HepG2 (cell line): ENCODE measurements around the gene STK10. TPM values are rescaled to one million over a fixed set of nuclear protein-coding genes. Genes with fewer than 3 reads are reported as not detected.

Experiments used
- ELF1 ChIP-seq: sonication (generic); formaldehyde crosslinking; IDR thresholded peaks from 2 replicates; pipeline ENCODE4 v1.4.0; 2020; ENCODE audit warnings: missing genetic modification reagents
- FOSL2 ChIP-seq: sonication (generic); formaldehyde crosslinking; IDR thresholded peaks from 2 replicates; pipeline ENCODE4 v1.4.0; 2020; ENCODE audit warnings: missing genetic modification reagents
- FOXP4 ChIP-seq: sonication (generic); formaldehyde crosslinking; IDR thresholded peaks from 2 replicates; pipeline ENCODE4 v1.4.0; 2020; ENCODE audit warnings: missing genetic modification reagents
- HDAC1 ChIP-seq: sonication (generic); formaldehyde crosslinking; IDR thresholded peaks from 2 replicates; pipeline ENCODE4 v1.5.1; 2020; ENCODE audit warnings: mild to moderate bottlenecking, missing genetic modification reagents
- HIC2 ChIP-seq: sonication (generic); formaldehyde crosslinking; IDR thresholded peaks from 2 replicates; pipeline ENCODE4 v1.9.0; 2022; ENCODE audit warnings: low read depth, missing genetic modification reagents
- HNRNPUL1 ChIP-seq: fragments of 200-400 bp; formaldehyde crosslinking; IDR thresholded peaks from 2 replicates; pipeline ENCODE4 v1.6.1; 2017; ENCODE audit warnings: low read depth, mild to moderate bottlenecking, low read length, moderate library complexity
- MNT ChIP-seq: fragments of 450-650 bp; IDR thresholded peaks from 2 replicates; pipeline ENCODE4 v1.6.1; 2016
- NR2F2 ChIP-seq: IDR thresholded peaks from 2 replicates; pipeline ENCODE4 v1.6.1; 2012; ENCODE audit warnings: low read depth, inconsistent platforms, borderline replicate concordance
- PCBP1 ChIP-seq: fragments of 200-400 bp; formaldehyde crosslinking; IDR thresholded peaks from 2 replicates; pipeline ENCODE4 v1.6.1; 2017; ENCODE audit warnings: mild to moderate bottlenecking, low read depth, low read length, borderline replicate concordance
- POLR2AphosphoS2 ChIP-seq: IDR thresholded peaks from 2 replicates; pipeline ENCODE4 v1.6.1; 2011; ENCODE audit warnings: low read depth, low read length, improper control_type of control experiment
- PREB ChIP-seq: sonication (generic); formaldehyde crosslinking; IDR thresholded peaks from 2 replicates; pipeline ENCODE4 v1.4.0; 2020; ENCODE audit warnings: missing genetic modification reagents
- REXO4 ChIP-seq: sonication (generic); formaldehyde crosslinking; IDR thresholded peaks from 2 replicates; pipeline ENCODE4 v1.8.0; 2022; ENCODE audit warnings: missing genetic modification reagents, mild to moderate bottlenecking, borderline replicate concordance
- TCF7 ChIP-seq: sonication (generic); IDR thresholded peaks from 2 replicates; pipeline ENCODE4 v1.6.1; 2016; ENCODE audit warnings: antibody characterized with exemption, low read depth
- ZFP1 ChIP-seq: IDR thresholded peaks from 2 replicates; pipeline ENCODE4 v1.6.1; 2016
- ZNF329 ChIP-seq: sonication (generic); formaldehyde crosslinking; IDR thresholded peaks from 2 replicates; pipeline ENCODE4 v1.9.0; 2021; ENCODE audit warnings: low read depth, mild to moderate bottlenecking, missing genetic modification reagents
- ZNF441 ChIP-seq: sonication (generic); formaldehyde crosslinking; IDR thresholded peaks from 2 replicates; pipeline ENCODE4 v1.7.0; 2021; ENCODE audit warnings: missing genetic modification reagents, borderline replicate concordance
- ZNF597 ChIP-seq: sonication (generic); formaldehyde crosslinking; IDR thresholded peaks from 2 replicates; pipeline ENCODE4 v1.5.0; 2020; ENCODE audit warnings: missing genetic modification reagents
- ZNF605 ChIP-seq: sonication (generic); formaldehyde crosslinking; IDR thresholded peaks from 2 replicates; pipeline ENCODE4 v1.8.0; 2022; ENCODE audit warnings: mild to moderate bottlenecking, missing genetic modification reagents
- ZNF782 ChIP-seq: sonication (generic); formaldehyde crosslinking; IDR thresholded peaks from 2 replicates; pipeline ENCODE4 v1.4.0; 2020; ENCODE audit warnings: missing genetic modification reagents, mild to moderate bottlenecking, borderline replicate concordance
- ZSCAN31 ChIP-seq: sonication (generic); formaldehyde crosslinking; IDR thresholded peaks from 2 replicates; pipeline ENCODE4 v1.5.0; 2020; ENCODE audit warnings: low read depth, mild to moderate bottlenecking, missing genetic modification reagents
- polyA plus RNA-seq, 8 experiments: library from polyadenylated mRNA; depleted of rRNA in 3 of 8; stranded (reverse) in 7 of 8; unstranded in 1 of 8; fragments of >200 nt; fragmentation: Illumina TruSeq in 4 of 8; extraction: Trizol in 4 of 8; gene quantifications; 2 replicates each; pipeline versions ENCODE4 v1.2.1 to v1.2.3, GENCODE V29; 2011 to 2016; ENCODE audit warnings: low read depth in 4 of 8, missing spikeins in 1 of 8, mixed read lengths in 1 of 8; ENCODE audit not compliant: insufficient read depth in 1 of 8
- total RNA-seq, 5 experiments: library from RNA; depleted of rRNA; stranded (reverse); fragments of >200 nt; fragmentation: Illumina TruSeq; extraction: Trizol; gene quantifications; 2 replicates each; pipeline ENCODE4 v1.2.3, GENCODE V29; 2016; ENCODE audit warnings: low read depth in 1 of 5

Gene STK10
- total and polyA plus RNA-seq, 2 of the 13 experiments (the other 11 are each of a cell fraction or from before 2014, with no cell fraction given), result 7.0 to 7.2 TPM

- no peak for TF ChIP-seq FOXP4 (CRISPR knock-in tag)
- 0 out of 2 replicates have a peak, but pooled peaks have one; percentile 56 for TF ChIP-seq ELF1 (CRISPR knock-in tag)
- TF ChIP-seq ZNF782 (CRISPR knock-in tag), result no peak
- no peak for TF ChIP-seq ZNF329
- no peak for TF ChIP-seq HIC2 (CRISPR knock-in tag)
- TF ChIP-seq ZFP1 (CRISPR knock-in tag), result no peak
- TF ChIP-seq ZNF441, result peak; percentile 52; the same call in 1 of the 2 replicates
- TF ChIP-seq PCBP1, result no peak
- TF ChIP-seq REXO4 (CRISPR knock-in tag), result no peak
- TF ChIP-seq HNRNPUL1, result no peak
- TF ChIP-seq FOSL2, result 0 out of 2 replicates have a peak, but pooled peaks have one; percentile 14
- no peak for TF ChIP-seq ZNF597 (CRISPR knock-in tag)
- TF ChIP-seq ZNF605 (CRISPR knock-in tag), result peak; percentile 41; the same call in 1 of the 2 replicates
- TF ChIP-seq TCF7, result no peak
- TF ChIP-seq POLR2AphosphoS2, result no peak
- no peak for TF ChIP-seq MNT
- no peak; the same call in 1 of the 2 replicates for TF ChIP-seq HDAC1
- TF ChIP-seq ZSCAN31 (CRISPR knock-in tag), result no peak
- no peak for TF ChIP-seq NR2F2
- no peak for TF ChIP-seq PREB (CRISPR knock-in tag)
These were observed 649 bp downstream of the STK10 start (continued) for GRCh38 chr5:172187118-172188032.
